OCI-LY3 (cell line): ENCODE results near the gene PPARG.

Experiments
- CTCF ChIP-seq: fragments of 200-600, 300-600 bp; sonication (generic); IDR thresholded peaks from 2 replicates; pipeline ENCODE4 v1.5.1; 2014; ENCODE audit warnings: antibody characterized with exemption, low read length, low read depth
- EZH2phosphoT487 ChIP-seq: fragments of 200-600 bp; shearing (Covaris generic); IDR thresholded peaks from 2 replicates; pipeline ENCODE4 v1.6.1; 2018; ENCODE audit warnings: antibody characterized with exemption, mixed run types, low read depth

GRCh38 chr3:12340506-12340905, 51.6 kb downstream of the PPARG start:
- no peak for TF ChIP-seq CTCF
- TF ChIP-seq EZH2phosphoT487: no peak
